HUES6 (cell line): Measurements from ENCODE around the gene CXorf58.

Source experiments
- H3K27ac ChIP-seq: 2 replicates; pipeline ENCODE4 v1.7.0; 2013; ENCODE audit warnings: low read depth, mild to moderate bottlenecking, low read length, inconsistent platforms
- H3K27me3 ChIP-seq: 2 replicates; pipeline ENCODE4 v1.6.1; 2013; ENCODE audit warnings: low read length; ENCODE audit not compliant: control insufficient read depth, insufficient read depth
- H3K36me3 ChIP-seq: 2 replicates; pipeline ENCODE4 v1.6.1; 2013; ENCODE audit warnings: low read length; ENCODE audit not compliant: control insufficient read depth, insufficient read depth
- H3K4me1 ChIP-seq: 2 replicates; pipeline ENCODE4 v1.6.1; 2013; ENCODE audit warnings: low read length; ENCODE audit not compliant: control insufficient read depth, insufficient read depth
- H3K4me3 ChIP-seq: 2 replicates; pipeline ENCODE4 v1.5.1; 2013; ENCODE audit warnings: low read depth, low read length
- H3K9ac ChIP-seq: one replicate; pipeline ENCODE4 v1.6.1; 2013; ENCODE audit warnings: mild to moderate bottlenecking, low read length
- H3K9me3 ChIP-seq: 2 replicates; pipeline ENCODE4 v1.6.1; 2013; ENCODE audit warnings: low read depth, low read length; ENCODE audit not compliant: control insufficient read depth, insufficient read depth

The CXorf58 gene

DNA sequence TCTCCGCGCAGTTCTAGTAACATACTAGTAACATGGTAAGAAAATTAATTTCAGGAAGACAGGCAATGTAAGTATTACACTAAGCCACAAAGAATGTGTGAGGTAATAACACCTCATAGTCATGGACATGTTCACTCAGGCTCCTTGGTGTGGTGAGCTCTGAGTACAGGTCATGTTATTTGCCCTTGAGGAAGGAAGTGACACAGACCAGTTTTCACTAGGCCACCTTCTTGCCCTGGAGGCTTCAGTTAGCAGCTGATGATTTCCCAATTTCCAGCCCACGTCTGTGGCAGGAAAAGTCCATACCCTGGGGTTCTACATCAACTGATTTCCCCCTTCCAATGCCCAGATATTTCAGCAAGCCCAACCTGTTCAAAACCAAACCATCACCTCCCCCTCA, 6.7 kb upstream of the CXorf58 start:
- Histone ChIP-seq H3K4me3 (no peak overlapping the region), H3K36me3 (no peaks in the 10 kb centered on the region), H3K27me3 (no peaks in the 10 kb centered on the region), H3K9me3 (no peaks in the 10 kb centered on the region), H3K9ac (no peak overlapping the region), H3K4me1 (peaks cover 38% of the 10 kb centered on the region), H3K27ac (no peak overlapping the region)

DNA sequence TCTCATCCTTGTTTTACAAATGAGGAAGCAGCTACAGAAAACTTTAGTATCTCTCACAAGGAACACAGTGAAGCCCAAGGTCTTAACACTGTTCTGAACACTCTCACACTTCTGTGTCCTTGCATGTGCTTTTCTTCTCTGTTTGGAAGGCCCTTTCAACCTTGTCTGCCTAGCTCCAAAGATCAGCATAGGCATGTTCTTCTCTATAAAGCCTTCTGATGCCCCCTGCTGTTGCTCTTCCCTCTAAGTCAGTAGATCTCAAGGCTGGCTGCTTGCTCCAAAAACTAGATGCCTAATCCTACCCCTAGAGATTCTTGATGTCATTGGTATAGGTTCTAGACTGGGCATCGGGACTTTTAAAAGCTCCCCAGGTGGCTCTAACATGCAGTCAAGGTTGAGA, 6.0 kb upstream of the CXorf58 start:
- no peaks in the 10 kb centered on the region for H3K9me3 ChIP-seq
- H3K4me1 ChIP-seq, result peaks cover 45% of the 10 kb centered on the region
- H3K27ac ChIP-seq, result no peak overlapping the region
- H3K4me3 ChIP-seq, result no peak overlapping the region
- no peaks in the 10 kb centered on the region for H3K27me3 ChIP-seq
- H3K9ac ChIP-seq, result no peak overlapping the region
- H3K36me3 ChIP-seq, result no peaks in the 10 kb centered on the region

DNA sequence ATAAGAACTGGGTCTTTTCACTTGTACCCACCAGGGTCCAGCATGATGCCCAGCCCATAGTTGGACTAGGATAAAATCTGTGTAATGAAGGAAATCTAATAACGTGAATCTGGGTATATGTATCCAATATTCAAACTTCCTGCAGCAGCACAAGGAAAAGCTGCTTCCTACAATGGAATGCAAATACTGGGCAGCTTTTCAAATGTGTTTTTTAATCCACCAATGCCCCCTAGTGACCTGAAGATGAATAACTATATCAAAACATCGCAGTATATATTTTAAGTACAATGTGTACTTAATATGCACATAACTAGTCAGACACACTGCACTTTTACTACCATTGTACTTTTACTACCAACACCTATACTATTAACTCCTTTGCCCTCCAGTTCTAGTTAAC, 5.4 kb upstream of the CXorf58 start:
- no peaks in the 10 kb centered on the region for H3K27me3 ChIP-seq
- H3K9me3 ChIP-seq, result no peaks in the 10 kb centered on the region
- no peak overlapping the region for H3K9ac ChIP-seq
- peaks cover 45% of the 10 kb centered on the region for H3K4me1 ChIP-seq
- H3K27ac ChIP-seq, result no peak overlapping the region
- H3K4me3 ChIP-seq, result no peak overlapping the region
- H3K36me3 ChIP-seq, result no peaks in the 10 kb centered on the region

DNA sequence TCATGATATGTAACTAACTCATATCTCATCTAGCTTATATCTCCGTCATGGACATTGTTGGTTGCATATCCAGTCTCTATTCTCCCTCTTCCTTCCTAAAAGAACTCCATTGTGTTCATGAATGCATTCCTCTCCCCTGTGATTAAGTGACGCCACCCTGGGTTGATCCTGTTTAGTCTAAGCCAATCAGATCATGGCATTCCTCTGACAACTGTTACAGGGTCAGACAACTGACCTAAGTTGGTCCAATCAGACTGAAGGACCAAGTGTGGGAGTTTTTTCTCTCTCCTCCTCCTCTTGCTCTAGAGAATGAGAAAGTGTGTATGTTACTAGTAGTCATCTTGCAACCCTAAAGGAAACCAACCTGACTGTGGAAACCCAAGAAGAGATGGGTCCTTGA, 3.7 kb upstream of the CXorf58 start:
- Histone ChIP-seq H3K9ac (no peak overlapping the region), H3K4me1 (peaks cover 47% of the 10 kb centered on the region), H3K27me3 (no peaks in the 10 kb centered on the region), H3K36me3 (no peaks in the 10 kb centered on the region), H3K4me3 (no peak overlapping the region), H3K9me3 (no peaks in the 10 kb centered on the region), H3K27ac (no peak overlapping the region)

DNA sequence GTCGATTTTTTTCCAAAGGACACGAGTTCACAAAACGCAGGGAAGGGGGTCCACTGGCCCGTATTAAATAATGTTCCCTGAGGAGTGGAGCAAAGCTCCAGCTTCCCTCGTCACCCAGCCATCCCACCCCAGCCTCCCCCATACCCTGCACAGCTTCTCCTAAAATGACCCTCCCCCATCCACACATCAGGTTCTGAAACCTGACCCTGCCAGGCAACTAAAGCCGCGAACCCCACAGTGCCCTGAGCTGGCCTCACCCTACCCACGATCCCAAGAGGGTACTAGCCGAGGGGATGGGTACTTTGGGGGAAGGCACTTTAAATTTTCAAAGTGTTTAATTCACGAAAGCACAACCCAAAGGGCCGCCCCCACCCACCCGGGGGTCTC, 702 bp upstream of the CXorf58 start:
- H3K4me3 ChIP-seq, result peak overlapping the region; percentile 83
- peak overlapping the region; percentile 91 for H3K27ac ChIP-seq
- H3K36me3 ChIP-seq, result no peaks in the 10 kb centered on the region
- no peaks in the 10 kb centered on the region for H3K9me3 ChIP-seq
- no peaks in the 10 kb centered on the region; the same call in 1 of the 2 replicates for H3K27me3 ChIP-seq
- peaks cover 18% of the 10 kb centered on the region for H3K4me1 ChIP-seq
- peak overlapping the region; percentile 80 for H3K9ac ChIP-seq

DNA sequence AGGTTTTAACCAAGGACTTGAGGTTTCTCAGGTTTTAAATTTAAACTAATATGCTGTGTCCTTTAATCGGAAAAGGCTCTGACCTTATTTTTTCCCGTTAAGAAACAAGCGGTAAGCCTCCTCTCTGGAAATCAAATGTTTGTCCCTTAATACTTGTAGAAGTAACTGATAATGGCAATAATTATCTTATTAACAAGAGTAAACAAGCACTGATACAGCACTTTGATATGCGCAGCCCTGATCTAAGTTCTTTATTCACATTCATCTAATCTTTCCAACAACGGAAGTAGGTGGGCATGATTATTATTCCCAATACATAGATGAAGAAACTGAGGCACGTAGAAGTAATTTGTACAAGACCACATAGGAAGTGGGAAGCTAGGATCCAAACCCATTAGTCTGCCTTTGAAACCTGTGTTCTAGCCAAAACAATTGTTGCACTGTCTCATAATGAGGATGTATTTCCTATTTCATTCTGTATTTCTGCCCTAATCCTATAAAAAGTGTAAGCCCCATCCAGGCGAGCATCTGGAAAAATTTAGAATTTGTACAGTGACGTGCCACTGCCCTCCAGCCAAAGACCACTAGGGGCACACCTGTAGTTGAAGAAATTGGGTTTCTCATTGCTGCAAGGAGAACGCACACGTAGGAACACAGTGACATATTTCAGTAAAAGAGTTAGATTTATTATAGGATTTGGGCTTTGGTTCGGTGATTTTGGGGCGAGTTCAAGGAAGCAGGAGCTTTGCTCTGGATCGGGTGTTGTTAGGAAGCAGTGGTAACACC, 606 bp downstream of the CXorf58 start:
- Histone ChIP-seq H3K9me3 (no peaks in the 10 kb centered on the region), H3K36me3 (no peaks in the 10 kb centered on the region), H3K4me1 (peaks cover 15% of the 10 kb centered on the region), H3K27ac (0 out of 2 replicates have a peak overlapping the region, but pooled peaks have one; percentile 2), H3K27me3 (no peaks in the 10 kb centered on the region; the same call in 1 of the 2 replicates), H3K9ac (peak overlapping the region; percentile 55), H3K4me3 (peak overlapping the region; percentile 83)

DNA sequence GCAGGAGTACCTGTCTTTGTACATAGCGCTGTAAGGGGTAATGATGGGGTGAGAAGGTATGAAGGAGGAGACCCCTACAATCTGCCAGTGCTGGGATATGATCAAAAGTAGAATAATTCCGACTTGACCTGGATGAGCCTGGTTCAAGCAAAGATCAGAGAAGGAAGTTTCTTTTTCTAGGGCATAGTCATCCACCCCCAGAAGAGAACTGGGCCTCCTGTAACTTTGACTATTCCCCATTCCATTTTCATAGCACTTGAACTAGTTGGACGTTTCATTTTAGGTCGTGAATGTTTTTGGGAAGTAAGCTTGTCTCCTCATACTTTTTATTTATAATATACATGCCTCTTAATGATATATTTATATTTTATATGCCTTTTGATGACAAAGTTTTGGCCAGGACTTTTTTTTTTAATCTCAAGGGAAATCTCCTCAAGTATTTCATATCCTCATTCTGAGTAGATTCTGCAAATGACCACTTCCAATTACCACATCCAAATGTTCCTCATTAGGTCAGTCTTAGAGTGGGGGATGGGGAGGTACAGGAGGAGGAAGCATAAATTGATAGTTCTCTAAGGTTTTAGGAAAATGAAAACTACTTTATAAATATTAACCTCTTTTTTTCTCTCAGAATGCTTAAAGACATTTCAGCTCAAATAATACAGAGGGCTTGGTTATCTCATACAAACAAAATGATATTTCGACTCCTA, 3.5 kb downstream of the CXorf58 start:
- H3K27me3 ChIP-seq, result no peaks in the 10 kb centered on the region; the same call in 1 of the 2 replicates
- H3K27ac ChIP-seq, result no peak overlapping the region
- no peak overlapping the region for H3K4me3 ChIP-seq
- no peak overlapping the region for H3K9ac ChIP-seq
- H3K4me1 ChIP-seq, result peaks cover 10% of the 10 kb centered on the region
- H3K9me3 ChIP-seq, result no peaks in the 10 kb centered on the region
- H3K36me3 ChIP-seq, result no peaks in the 10 kb centered on the region

DNA sequence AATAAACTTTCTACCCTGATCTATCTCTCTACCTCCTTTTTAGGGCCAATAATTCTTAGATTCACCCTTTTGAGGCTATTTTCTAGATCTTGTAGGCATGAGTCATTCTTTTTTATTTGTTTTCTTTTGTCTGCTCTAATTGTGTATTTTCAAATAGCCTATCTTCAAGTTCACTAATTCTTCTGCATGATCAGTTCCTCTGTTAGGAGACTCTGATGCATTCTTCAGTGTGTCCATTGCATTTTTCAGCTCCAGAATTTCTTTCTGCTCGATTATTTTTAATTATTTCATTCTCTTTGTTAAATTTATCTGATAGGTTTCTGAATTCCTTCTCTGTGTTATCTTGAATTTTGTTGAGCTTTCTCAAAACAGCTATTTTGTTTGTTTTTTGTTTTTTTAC, 11.3 kb downstream of the CXorf58 start:
- H3K9me3 ChIP-seq, result no peaks in the 10 kb centered on the region
- H3K27me3 ChIP-seq, result no peaks in the 10 kb centered on the region; the same call in 1 of the 2 replicates
- H3K9ac ChIP-seq, result no peak overlapping the region
- H3K27ac ChIP-seq, result no peak overlapping the region
- H3K4me1 ChIP-seq, result peaks cover 3% of the 10 kb centered on the region; the same call in 1 of the 2 replicates
- no peaks in the 10 kb centered on the region for H3K36me3 ChIP-seq
- H3K4me3 ChIP-seq, result no peak overlapping the region

DNA sequence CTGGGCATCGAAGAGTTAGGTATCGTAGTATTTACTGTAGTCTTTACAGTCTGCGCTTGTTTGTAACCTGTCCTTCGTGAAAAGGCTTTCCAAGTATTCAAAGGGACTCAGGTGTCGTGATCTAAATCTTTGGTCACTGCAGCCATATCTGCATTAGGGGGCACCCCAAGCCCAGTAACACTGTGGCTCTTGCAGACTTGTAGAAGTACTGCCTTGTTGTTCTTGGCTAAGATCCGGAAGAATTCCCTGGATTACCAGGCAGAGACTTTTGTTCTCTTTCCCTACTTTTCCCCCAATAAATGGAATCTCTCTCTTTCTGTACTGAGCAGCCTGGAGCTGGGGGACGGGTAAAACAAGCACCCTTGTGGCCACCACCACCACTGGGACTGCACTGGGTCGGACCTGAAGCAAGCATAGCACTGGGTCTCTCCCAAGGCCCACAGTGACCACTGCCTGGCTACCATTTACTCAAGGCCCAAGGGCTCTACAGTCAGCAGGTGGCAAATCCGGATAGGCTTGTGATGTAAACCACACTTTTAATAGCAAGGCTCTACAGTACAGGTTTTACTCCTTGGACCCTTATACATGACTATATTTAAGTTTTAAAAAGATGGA, 12.0 kb downstream of the CXorf58 start:
- no peaks in the 10 kb centered on the region for H3K9me3 ChIP-seq
- no peaks in the 10 kb centered on the region for H3K36me3 ChIP-seq
- H3K27me3 ChIP-seq, result no peaks in the 10 kb centered on the region; the same call in 1 of the 2 replicates
- H3K27ac ChIP-seq, result no peak overlapping the region
- no peak overlapping the region for H3K4me3 ChIP-seq
- H3K4me1 ChIP-seq, result peaks cover 3% of the 10 kb centered on the region; the same call in 1 of the 2 replicates
- H3K9ac ChIP-seq, result no peak overlapping the region

DNA sequence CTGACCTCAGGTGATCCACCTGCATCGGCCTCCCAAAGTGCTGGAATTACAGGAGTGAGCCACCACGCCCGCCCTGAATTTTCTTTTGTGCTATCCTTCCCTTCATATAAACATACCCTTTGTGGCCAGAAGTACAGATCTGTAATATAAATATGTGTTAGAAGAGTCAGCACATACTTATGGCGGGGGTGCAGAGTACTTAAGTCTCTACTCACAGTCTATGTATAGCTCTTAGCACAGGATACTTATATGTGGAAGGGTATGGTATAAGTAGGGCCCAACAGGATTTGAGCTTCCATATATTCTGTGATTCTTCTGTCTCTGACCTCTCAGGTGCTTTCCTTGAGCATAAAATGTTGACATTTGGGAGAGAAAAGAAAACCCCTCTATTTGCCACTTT, 18.2 kb downstream of the CXorf58 start:
- Histone ChIP-seq H3K36me3 (no peaks in the 10 kb centered on the region), H3K27me3 (no peaks in the 10 kb centered on the region), H3K9me3 (no peaks in the 10 kb centered on the region), H3K9ac (no peak overlapping the region), H3K4me3 (no peak overlapping the region), H3K4me1 (no peaks in the 10 kb centered on the region), H3K27ac (no peak overlapping the region)
